HPDE6-E6E7 (cell line): Measurements from ENCODE around the gene TSPY8.
"Not testable (repeated sequence)": the region's sequence is repeated elsewhere in the genome, so short reads cannot be mapped to it uniquely, and the experiment has no call there.

Experiments used
- DNase-seq: peaks from one replicate; pipeline ENCODE4 v3.0.0; 2011; ENCODE audit warnings: missing footprints; ENCODE audit errors: extremely low spot score

TSPY8 gene

GRCh38 chrY:9357497-9357896, at the start of gene TSPY8:
TSS of gene TSPY8 (plus strand) at chrY:9357797. CDS start at chrY:9357843, 46 bp downstream.
- not testable (repeated sequence) for DNase-seq

- no peak for DNase-seq
Observed at GRCh38 chrY:9320996-9321395, 36.6 kb upstream of the TSPY8 start.

- not testable (repeated sequence) for DNase-seq
Observed at GRCh38 chrY:9337164-9337563, 20.4 kb upstream of the TSPY8 start, which contains the start of gene TSPY4. TSS of gene TSPY4 (plus strand) at chrY:9337464. CDS start at chrY:9337510, 46 bp downstream.

DNA sequence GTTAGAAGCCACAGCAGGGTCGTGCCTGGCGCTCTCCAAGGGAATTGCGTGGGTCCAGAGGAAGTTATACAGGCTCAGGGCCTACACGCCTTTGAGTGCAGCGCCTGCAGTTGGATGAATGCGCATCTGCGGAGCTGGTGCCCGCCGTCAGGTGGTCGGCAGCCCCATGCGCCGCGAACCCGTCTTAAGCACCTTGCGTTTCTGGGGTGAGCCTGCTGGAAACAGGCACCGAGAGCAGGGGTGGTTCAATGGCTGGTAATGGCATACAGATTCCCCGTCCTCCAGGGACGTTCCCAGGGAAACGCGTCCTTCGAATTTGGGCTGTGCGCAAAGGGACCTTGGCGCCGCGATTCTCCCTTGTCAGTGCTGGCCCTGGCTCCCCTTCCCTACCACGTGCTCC, 38.9 kb downstream of the TSPY8 start:
- not testable (repeated sequence) for DNase-seq

DNA sequence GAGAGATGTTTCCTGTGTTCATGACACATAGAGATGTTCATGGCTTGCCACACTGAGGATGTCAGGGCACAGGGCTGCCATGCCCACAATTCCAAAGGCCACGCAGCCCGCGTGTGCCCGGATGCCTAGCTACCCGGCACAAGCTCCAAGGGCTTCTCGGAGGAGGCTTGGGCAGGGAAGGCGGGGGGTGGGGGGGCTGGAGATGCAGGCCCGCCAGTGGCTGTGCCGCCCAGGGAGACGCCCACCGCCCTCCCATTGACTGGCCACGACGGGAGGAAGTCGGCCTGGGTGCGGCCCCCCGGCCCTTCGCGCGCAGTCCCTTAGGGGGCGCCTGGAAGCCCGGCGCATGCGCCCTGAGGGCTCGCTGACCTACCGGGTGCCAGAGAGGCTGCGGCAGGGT, 40.5 kb downstream of the TSPY8 start, which contains the start of gene TSPY3:
Gene TSPY3, plus strand, starts transcription at position 301 of the 400 bp plus-strand sequence. Its CDS starts 46 bp downstream, at position 347.
- not testable (repeated sequence) for DNase-seq
